Inflammatory macrophage treated with lipopolysaccharide for 1 hour (primary cell): ENCODE measurements around the gene DNM2.
"Not testable (repeated sequence)": the region's sequence is repeated elsewhere in the genome, so short reads cannot be mapped to it uniquely, and the experiment has no call there.

Experiments
- DNase-seq, 2 donors: peaks; one replicate each; pipeline ENCODE4 v3.0.0-alpha.2; 2020 to 2022

Gene DNM2

DNA sequence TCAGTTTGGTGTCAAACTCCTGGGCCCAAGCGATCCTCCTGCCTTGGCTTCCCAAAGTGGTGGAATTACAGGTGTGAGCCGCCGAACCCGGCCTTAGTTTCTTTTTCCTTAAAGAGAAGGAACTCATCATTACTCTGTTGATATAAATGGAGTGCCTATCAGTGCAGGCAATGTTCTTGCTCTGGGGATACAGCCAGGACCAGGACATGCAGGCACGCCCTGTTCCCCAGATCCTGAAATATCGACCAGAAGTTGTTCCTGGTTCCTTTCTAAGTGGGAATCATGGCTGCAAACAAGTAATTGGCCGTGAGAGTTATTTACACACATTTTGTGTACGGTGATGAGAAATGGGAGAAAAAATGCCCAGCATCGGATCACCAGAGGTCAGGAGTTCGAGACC lies 8.4 kb downstream of the DNM2 start:
- DNase-seq = no peak

GRCh38 chr19:10727685-10728201 lies 9.9 kb downstream of the DNM2 start:
- no peak for DNase-seq

DNA sequence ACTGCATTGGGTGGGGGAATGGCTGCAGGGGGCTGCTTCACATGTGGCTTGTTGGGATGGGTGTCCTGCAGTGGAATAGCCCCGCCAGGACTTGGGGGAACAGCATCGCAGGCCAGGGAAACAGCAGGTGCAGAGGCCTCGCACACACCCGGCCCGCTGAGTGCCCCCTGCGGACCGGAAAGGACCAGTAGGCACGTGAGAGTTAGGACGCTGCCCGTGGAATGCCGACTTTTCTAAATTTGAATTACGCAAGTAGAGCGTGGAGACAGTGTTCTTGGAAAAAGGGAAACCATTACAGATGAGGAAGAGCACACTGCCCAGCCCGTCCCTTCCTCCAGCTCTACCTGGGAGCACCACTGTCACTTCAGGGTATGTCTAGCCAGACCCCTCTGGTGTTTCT lies 11.5 kb downstream of the DNM2 start:
- DNase-seq = peak; percentile 51 to 59

GRCh38 chr19:10730932-10731331 lies 13.1 kb downstream of the DNM2 start:
- peak in 1 of 2 donors; percentile 42 for DNase-seq

DNA sequence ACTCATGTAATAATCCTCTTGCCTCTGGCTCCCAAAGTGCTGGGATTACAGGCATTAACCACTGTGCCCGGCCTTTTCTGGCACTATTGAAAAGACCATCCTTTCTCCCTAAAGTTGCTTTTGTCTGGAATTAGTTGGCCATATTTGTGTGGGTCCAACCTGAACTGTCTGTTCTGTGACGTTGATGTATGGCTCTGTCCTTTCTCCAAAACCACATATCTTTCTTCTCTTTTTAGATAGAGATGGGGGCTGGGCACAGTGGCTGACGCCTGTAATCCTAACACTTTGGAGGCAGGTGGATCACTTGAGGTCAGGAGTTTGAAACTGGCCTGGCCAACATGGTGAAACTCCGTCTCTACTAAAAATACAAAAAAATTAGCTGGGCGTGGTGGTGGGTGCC lies 17.9 kb downstream of the DNM2 start:
- no peak for DNase-seq

DNA sequence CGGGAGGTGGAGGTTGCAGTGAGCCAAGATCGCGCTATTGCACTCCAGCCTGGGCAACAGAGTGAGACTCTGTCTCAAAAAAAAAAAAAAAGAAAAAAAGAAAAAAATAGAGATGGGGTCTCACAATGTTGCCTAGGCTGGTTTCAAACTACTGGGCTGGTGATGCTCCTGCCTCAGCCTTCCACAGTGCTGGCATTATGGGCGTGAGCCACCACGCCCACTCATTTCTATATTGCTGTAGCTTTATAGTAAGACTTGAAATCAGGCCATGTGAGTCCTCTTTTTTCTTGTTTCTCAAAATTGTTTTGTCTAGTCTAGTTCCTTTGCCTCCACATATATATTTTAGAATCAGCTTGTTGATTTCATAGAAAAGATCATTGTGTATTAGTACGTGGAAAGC lies 18.3 kb downstream of the DNM2 start:
- peak in 1 of 2 donors; percentile 47 for DNase-seq

- DNase-seq = no peak
Measured at GRCh38 chr19:10736916-10737551, 19.2 kb downstream of the DNM2 start.

- DNase-seq = no peak
Measured at GRCh38 chr19:10737722-10738121, 19.8 kb downstream of the DNM2 start.

DNA sequence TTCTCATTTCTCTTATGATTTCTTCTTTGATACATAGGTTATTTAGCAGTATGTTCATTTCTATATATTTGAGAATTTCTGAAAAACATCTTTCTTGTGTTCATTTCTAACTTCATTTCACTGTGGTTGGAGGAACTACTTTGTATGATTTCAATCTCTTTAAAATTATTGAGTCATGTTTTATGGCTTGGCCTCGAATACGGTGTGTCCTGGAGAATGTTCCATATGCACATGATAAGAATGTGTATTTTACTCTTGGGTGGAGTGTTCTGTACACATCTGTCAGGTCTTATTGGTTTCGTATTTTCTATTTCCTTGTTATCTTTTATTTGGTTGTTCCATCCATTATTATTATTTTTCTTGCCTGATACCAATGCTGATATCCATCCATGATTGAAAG lies 22.9 kb downstream of the DNM2 start:
- DNase-seq = no peak

DNA sequence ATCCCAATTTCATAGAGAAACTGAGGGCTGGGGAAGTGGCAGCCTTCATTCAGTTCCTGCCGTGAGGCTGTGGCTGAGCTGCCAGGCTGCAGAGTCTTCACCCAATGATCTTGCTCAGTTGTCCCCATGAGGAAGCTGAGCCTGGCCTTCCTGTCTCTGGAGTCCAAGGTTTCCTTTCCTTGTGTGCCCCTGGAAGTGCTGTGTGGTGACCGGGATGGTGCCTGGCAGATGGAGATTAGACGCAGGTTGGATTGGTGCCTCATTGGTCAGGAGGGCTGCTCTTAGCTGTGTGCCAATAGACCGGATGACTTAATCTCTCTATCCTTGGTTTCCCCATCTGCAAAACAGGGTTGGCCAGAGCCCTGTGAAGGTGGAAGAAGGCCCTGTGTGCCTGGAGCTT lies 24.6 kb downstream of the DNM2 start:
- DNase-seq = no peak

GRCh38 chr19:10744253-10744798 lies 26.4 kb downstream of the DNM2 start:
- no peak for DNase-seq

GRCh38 chr19:10744801-10745293 lies 27.0 kb downstream of the DNM2 start:
- no peak for DNase-seq

GRCh38 chr19:10746437-10746836 lies 28.6 kb downstream of the DNM2 start:
- DNase-seq = not testable (repeated sequence)

DNA sequence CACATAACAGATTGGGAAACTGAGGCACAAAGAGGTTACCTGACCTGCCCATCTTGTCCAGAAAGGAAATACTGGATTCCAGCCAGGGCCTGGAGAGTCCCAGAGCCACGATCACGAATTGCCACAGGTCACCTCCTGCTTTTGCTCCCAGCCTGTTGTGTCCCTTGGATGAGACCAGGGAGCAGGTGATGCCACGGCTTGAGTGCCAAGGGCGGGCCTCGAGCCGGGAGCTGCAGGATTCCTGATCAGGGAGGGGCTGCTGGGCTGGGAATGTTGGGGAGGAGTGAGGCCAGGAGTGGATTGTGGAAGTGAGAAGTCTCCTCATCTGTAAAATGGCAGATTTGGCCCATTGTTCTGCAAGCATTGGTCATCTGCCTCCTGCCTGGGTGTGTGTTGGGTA lies 29.4 kb downstream of the DNM2 start:
- DNase-seq = no peak

DNA sequence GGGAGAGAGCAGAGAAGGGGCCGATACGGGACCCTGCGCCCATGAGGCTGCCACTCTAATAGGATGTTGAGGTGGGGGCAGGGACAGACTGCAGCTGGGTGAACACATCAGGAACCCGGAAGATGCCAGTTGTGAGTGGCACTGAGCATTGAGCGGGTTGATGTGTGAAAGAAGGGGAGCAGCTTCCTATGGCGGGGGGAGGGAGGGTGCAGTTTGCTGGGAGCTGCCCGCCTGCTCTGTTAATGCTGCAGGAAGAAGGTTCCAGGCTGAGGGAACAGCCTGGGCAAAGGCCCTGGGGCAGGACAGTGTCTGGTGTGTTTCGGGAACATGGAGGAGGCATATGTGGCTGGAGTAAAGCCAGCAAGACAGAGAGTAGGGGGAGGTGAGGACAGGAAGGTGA lies 29.8 kb downstream of the DNM2 start:
- DNase-seq = no peak

GRCh38 chr19:10748195-10748926 lies 30.5 kb downstream of the DNM2 start:
- DNase-seq = no peak

- DNase-seq = no peak
Measured at GRCh38 chr19:10748927-10749434, 31.1 kb downstream of the DNM2 start.

DNA sequence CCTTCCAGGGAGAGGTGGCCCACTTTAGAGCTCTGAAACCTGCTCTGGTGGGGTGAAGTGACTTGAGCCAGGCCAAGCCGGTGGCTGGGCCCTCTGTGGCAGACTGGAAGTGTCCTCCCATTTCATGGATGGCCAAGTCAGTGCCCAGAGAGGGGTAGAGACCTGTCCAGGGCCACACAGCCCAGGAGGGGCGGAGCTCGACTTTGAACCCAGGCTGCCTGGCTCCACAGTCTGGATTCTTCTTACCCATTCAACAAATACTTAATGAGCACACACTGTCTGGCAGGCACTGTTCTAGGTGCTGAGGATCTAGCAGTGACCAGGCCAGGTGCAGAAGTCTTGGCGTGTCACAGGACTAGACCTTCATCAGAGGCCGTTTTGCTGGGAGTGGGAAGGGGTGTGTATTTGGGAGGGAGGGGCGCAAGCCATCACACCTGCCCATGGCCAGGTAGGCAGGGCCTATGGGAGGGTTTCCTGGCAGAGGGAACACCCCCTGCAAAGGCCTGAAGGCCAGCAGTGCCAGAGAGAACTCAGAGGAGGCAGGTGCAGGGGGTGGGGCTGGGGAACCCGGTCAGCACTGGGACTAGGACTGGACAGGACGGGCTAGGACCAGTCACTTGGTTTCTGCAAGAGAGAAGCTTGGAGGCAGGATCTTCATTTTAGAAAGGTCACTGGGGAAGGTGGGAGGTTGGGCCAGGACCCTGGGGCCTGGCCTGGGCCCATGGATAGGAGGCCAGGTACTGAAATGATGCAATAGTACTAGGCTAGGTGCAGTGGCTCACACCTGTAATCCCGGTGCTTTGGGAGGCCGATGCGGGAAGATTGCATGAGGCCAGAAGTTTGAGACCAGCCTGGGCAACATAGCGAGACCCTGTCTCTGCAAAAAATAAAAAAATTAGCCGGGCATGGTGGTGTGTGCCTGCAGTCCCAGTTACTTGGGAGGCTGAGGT lies 31.8 kb downstream of the DNM2 start:
- no peak for DNase-seq

- peak; percentile 62 to 64 for DNase-seq
Measured at GRCh38 chr19:10751109-10751953, 33.5 kb downstream of the DNM2 start.

DNA sequence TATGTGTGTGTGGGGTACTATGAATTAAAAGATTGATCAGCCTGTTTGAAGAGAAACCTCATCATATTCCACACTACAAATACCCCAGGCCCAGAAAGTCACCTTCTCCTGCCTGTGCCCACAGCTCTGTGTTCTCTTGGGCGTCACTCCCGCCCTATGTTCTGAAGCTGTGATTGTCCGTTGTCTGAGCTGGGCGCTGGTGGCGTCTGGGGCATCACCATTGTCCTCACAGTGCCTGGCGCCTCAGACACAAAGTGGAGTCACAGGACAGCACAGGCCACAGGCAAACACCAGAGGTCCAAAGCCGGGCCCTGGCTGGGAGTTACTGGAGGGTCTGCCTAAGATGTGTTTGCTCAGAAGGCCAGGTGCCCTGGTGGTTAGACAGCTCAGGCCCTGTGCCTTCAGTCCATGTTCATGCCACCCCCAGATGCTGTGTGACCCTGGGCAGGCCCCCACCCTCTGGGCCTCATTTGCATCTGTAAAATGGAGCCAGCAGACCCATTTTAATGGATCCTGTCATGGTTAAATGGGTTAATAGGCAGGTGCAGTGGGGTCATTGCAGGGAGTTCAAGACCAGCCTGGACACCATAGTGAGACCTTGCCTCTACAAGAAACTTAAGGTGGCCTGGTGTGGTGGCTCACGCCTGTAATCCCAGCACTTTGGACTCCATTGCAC lies 34.5 kb downstream of the DNM2 start:
- DNase-seq = no peak
